ENCODE measurements around the gene BCAS2.

BCAS2 gene

GRCh38 chr1:114554577-114554976 lies 26.8 kb downstream of the BCAS2 start:
- DNase-seq: no peak

- DNase-seq: no peak
Observed at GRCh38 chr1:114552106-114552639, 29.2 kb downstream of the BCAS2 start.

GRCh38 chr1:114551400-114551799 lies 30.0 kb downstream of the BCAS2 start:
- DNase-seq: no peak

- DNase-seq: no peak
Observed at GRCh38 chr1:114550336-114550735, 31.1 kb downstream of the BCAS2 start.

GRCh38 chr1:114549137-114549536 lies 32.3 kb downstream of the BCAS2 start:
- no peak for DNase-seq

- no peak for DNase-seq
Observed at GRCh38 chr1:114547076-114547475, 34.3 kb downstream of the BCAS2 start.

GRCh38 chr1:114545796-114546195 lies 35.6 kb downstream of the BCAS2 start:
- DNase-seq: no peak

GRCh38 chr1:114545315-114545714 lies 36.1 kb downstream of the BCAS2 start:
- no peak for DNase-seq

GRCh38 chr1:114540821-114541220 lies 40.6 kb downstream of the BCAS2 start:
- no peak for DNase-seq

GRCh38 chr1:114540272-114540671 lies 41.1 kb downstream of the BCAS2 start:
- no peak for DNase-seq

GRCh38 chr1:114536043-114536442 lies 45.4 kb downstream of the BCAS2 start:
- DNase-seq: no peak

GRCh38 chr1:114535401-114535800 lies 46.0 kb downstream of the BCAS2 start:
- no peak for DNase-seq

- no peak for DNase-seq
Observed at GRCh38 chr1:114531094-114531493, 50.3 kb downstream of the BCAS2 start.

- no peak for DNase-seq
Observed at GRCh38 chr1:114530224-114530623, 51.2 kb downstream of the BCAS2 start.

- DNase-seq: no peak
Observed at GRCh38 chr1:114524944-114525343, 56.5 kb downstream of the BCAS2 start.

GRCh38 chr1:114522264-114522575 lies 59.2 kb downstream of the BCAS2 start:
- no peak for DNase-seq

- no peak for DNase-seq
Observed at GRCh38 chr1:114521396-114522263, 59.8 kb downstream of the BCAS2 start.

Measured in SHP77 treated with DMSO at 0.1 percent for 48 hours (cell line).